ENCODE measurements around the gene CBLB.
"Not testable (repeated sequence)": the region's sequence is repeated elsewhere in the genome, so short reads cannot be mapped to it uniquely, and the experiment has no call there.

The CBLB gene

DNA sequence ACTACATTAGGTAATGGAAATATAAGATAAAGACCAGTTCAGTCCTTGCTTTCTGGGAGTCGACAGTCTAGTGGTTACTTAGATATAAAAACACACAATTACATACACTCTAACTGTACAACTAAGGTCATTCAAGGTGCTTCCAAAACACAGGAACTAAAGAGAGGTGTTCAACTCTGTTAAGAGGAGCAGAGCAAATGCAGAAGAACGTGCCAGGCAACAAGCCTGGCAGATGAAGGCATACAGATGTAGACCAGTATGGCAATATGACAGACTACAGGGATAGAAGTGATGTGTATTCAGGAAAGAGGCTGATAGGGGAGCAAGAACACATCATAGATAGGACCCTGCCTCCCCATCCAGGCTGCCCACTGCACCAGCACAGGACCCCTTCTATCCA, 78.3 kb downstream of the CBLB start:
- no peak for DNase-seq

DNA sequence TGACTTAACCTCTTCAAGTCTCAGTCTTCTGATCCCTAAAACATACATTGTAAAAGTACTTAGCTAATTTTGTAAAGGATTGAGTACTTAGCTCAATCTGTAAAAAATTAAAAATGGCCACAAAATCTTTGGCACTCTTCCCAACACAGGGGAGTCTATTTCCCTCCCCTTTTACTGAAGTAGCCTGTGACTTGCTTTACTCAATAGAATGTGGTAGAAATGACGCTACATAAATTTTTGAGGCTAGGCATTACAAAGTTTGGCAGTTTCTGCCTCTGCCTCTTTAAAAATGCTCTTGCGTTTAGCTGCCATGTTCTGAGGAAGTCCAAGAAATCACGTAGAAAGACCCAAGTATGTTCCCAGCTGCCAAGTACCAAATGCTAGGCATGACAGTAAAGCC, 80.2 kb downstream of the CBLB start:
- no peak for DNase-seq

DNA sequence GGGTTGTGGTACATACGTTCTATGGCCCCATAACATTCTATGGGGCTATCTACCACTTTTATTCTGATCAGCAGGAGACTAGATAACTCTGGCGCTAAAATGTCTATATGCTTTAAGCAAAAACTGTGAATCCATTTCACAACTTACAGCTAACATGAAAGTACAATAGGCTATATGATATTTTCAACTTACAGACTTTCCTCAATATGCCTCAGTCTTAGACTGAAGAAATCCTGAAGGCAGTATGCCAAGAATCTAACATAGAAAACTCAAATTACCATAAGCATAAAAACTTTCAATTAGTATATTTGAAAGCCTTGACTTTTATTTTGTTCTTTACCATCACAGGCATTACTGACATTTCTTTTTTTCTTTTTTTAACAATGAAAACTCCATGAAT, 81.4 kb downstream of the CBLB start:
- no peak for DNase-seq

DNA sequence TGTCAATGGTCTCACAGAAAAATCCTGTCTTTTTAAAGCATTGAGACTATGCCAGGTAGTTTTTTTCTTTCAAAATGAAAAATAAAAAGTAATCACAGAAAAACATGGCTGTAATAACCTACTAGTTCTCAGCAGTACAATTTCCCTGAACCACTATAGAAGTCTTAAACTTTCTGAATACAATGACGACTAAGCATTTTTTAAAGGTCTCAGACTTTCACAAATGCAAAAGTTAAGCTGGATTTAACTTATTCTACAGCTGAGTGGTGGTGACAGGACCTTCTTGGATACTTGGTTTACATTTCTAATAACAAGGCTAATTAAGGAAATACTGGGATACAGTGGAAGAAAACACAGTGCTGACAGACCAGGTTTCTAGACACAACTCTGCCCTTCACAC, 81.8 kb downstream of the CBLB start:
- DNase-seq, result no peak

- no peak for DNase-seq
Observed at GRCh38 chr3:105786241-105786640, 82.6 kb downstream of the CBLB start.

DNA sequence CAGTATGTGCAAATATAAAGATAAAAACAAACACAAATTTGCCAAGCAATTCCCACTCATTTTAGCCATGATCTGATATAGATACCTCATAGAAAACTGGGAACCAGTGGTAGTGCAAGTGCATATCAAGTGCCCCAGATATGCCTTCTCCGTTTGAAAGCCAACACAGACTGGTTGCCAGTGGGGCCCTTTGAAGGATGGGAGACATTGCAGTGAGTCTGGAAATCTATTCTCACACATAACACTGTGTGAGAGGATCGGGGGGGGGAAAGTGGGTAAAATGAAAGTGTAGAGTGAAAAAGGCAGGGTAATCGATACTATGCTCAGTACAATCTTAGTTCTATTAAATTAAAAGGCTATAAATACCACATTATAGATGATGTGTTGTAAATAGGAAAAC, 83.0 kb downstream of the CBLB start:
- no peak for DNase-seq

DNA sequence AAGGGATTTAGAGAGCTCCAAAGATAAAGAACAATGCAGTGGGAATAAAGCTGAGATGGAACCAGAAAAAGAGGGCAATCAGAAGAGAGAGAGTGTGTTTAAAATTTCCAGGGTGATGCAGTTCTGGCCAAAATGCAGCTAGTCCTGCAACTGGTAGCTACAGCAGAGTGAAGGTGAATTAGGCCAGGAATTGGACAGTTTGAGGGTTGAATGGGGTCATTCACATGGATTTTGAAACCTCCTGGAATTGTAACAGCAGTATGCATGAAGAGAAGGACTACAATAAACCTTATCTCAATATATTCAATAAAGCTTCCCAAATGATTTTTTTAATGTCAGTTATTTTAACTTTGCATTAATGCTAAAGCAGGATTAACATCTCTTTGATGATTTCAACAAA, 85.2 kb downstream of the CBLB start:
- DNase-seq, result no peak

GRCh38 chr3:105781871-105782270, 86.9 kb downstream of the CBLB start:
- no peak for DNase-seq

- no peak for DNase-seq
Observed at GRCh38 chr3:105780107-105780506, 88.7 kb downstream of the CBLB start.

DNA sequence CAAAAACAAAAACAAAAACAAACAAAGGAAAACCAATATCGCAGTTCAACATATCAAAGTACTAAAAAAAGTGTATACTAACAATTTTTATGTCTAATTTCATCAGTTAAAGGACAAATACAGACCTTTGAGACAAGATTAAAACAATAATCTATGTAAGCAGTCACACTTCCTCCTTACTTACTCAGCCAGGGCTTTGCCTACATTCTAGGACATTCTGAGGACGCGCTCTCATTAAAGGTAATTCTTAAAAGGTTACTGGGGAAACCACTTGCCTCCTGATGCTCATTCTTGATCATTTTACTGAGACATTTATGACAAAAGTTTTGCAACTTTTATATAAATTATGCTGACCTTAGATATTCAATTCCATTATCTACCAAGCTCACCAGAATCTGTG, 93.4 kb downstream of the CBLB start:
- no peak for DNase-seq

DNA sequence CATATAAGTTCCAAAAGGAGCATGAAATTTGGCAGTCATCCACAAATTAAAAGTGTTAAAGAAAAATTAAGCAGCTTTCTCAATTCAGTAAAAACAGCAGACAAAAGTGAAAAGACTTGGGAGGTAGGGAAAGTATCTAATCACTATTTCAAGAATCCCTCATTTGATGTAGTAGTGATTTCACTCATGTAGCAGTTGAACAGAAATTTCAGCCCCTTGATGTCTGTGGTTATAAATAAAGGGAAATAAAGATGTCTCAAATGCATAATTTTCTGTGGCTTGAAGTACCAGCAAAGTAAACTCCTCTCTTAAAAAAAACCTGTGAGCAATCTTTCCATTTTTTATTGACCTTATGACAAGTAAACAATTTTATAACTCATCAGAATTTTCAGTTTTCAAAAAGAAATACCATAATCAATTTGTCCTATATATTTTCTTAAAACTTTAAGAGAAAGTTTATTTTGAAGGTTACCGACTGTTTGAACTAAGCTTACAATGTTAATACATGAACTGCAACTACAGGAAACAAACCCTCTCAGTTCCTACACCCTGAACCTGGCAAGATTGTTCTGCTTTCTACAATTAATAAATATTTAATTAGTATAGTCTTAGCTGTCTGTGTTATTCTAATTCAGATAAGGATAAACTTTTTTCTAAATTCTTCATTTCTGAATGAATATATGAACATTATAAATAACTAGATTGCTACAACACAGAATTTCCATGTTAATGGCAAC, 94.2 kb downstream of the CBLB start:
- no peak for DNase-seq

GRCh38 chr3:105773291-105773690, 95.5 kb downstream of the CBLB start:
- DNase-seq, result no peak

- DNase-seq, result no peak
Observed at GRCh38 chr3:105772635-105773034, 96.2 kb downstream of the CBLB start.

- DNase-seq, result no peak
Observed at GRCh38 chr3:105771392-105771791, 97.4 kb downstream of the CBLB start.

GRCh38 chr3:105770410-105770809, 98.4 kb downstream of the CBLB start:
- no peak for DNase-seq

DNA sequence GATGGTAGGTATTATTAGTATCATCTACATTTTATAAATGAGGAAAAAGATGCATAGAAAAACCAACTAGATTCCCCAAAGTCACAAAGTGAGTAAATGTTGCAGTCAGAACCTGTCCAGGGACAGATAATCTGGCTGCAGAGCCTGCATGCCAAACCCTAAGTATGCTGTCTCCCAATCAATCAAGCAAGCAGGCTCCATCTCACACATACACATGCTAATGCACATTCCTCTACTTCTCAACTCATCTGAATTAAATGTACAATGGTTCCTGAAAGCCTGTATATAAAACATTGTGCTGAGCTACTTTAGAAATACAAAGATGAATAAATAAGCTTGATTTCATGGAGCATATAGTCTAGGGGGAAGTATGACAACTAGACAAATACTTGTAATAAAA, 101.0 kb downstream of the CBLB start:
- DNase-seq, result no peak

- DNase-seq, result no peak
Observed at GRCh38 chr3:105767216-105767615, 101.6 kb downstream of the CBLB start.

GRCh38 chr3:105765308-105765639, 103.5 kb downstream of the CBLB start:
- no peak for DNase-seq

GRCh38 chr3:105764378-105765307, 104.2 kb downstream of the CBLB start:
- DNase-seq, result no peak

DNA sequence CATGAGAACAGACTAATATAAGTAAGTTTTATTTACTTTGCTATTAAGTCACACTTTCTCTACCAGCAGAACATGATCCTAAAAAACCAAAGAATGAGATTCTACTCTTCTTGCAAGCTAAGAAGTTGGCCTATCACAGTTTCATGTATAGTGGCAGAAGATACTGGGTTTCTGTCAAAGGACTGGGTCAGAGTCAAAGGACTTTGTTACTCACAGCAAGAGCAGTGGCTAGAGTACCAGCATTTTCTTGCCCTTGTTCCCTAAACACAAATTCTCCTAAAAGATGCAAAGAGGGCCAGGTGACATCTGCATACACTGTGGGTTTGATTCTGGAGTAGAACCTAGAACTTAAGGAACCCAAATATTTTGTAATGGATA, 105.2 kb downstream of the CBLB start:
- DNase-seq, result no peak

DNA sequence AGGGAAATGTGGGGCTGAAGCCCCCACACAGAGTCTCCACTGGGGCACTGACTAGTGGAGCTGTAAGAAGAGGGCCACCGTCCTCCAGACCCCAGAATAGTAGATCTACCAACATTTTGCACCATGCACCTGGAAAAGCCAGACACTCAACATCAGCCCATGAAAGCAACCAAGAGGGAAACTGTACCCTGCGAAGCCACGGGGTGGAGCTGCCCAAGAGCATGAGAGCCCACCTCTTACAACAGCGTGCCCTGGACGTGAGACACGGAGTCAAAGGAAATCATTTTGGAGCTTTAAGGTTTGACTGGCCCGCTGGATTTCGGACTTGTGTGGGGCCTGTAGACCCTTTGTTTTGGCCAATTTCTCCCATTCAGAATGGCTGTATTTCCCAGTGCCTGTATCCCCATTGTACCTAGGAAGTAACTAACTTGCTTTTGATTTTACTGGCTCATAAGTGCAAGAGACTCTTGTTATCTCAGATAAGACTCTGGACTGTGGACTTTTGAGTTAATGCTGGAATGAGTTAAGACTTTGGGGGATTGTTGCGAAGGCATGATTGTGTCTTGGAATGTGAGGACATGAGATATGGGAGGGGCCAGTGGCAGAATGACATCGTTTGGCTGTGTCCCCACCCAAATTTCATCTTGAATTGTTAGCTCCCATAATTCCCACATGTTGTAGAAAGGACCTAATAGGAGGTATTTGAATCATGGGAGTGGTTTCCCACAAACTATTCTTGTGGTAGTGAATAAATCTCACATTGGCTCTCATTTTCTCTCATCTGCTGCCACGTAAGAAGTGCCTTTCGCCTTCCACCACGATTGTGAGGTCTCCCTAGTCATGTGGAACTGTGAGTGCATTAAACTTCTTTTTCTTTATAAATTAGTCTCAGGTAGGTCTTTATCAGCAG, 105.8 kb downstream of the CBLB start:
- DNase-seq, result no peak

DNA sequence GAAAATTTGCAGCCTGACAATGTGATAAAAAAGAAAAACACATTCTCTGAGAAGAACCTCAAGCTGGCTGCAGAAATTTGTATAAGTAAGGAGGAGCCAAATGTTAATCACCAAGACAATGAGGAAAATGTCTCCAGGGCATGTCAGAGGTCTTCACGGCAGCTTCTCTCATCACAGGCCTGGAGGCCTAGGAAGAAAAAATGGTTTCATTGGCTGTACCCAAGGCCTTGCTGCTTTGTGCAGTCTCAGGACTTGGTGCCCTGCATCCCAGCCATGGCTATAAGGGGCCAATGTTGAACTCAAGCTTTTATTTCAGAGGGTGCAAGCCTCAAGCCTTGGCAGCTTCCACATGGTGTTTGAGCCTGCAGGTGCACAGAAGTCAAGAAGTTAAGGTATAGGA, 106.6 kb downstream of the CBLB start:
- not testable (repeated sequence) for DNase-seq
